ENCODE results near the gene AP3M1. TPM values are rescaled to one million over a fixed set of nuclear protein-coding genes. Genes with fewer than 3 reads are reported as not detected.
A peak's percentile ranks its signal among the peaks of the same experiment; 100 is the strongest.

Gene AP3M1
- total RNA-seq: 10 to 100 TPM; 16.2 to 22.4 (median 19.9) TPM
- long read RNA-seq, full-length matches to known transcripts: 1 of 2 reads
- long read RNA-seq, partial matches to known transcripts: 0 of 2 reads
- long read RNA-seq, other reads (novel, unspliced or antisense): 1 of 2 reads

DNA sequence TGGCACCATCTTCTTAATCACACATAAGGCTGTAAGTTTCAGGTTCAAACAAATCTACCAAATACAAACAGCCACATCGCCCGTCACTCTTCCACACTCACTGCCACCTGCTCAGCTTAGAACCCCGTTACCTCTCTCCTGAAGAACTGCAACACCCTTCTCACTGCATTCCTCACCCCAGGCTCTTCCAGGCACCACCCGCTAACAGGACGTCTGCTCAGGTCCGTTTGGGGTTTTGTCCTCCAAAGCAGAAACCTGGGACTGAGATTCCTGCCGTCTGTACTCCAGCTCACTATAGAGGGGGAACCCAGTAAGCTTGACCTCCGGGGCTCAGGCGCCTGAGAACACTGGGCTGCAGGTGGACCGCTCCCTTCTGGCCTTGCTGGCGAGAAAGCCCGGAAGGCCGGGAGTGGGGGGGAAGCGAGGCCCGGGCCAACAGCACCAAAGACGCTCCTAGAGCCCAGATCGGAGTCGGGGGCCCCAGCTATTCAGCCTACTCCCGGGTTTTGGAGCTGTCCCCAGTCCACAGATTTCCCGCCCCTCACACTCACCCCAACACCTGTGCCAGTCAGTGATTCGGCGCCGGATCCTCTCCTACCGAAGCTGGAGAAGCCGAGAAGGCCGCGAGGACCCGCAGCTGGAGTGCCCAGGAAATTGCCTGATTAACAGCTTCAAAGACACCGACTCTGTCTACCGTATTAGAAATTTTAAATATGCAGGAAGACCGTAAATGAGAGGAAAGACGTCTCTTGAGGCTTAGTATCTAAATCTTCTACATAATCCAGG is at the start of gene AP3M1:
AP3M1 (minus strand) TSS at position 625 of the 786 bp plus-strand sequence. CDS start 12,449 bp downstream, outside the sequence.
- 2% methylated on average over 24 of the region's 32 CpGs for WGBS (ENCODE audit: insufficient coverage, low coverage, low lambda C conversion rate, missing lambda C conversion rate)
- H3K27ac ChIP-seq: peak within 1 kb of the TSS; percentile 82 to 95 (median 86)
- DNase-seq (peak; percentile 86 to 90 (median 88)), ATAC-seq (peak; percentile 72 to 79 (median 76))
- no peak for TF ChIP-seq CTCF (IDR thresholded peaks at IDR 0.05)
- no peak for TF ChIP-seq POLR2A (IDR thresholded peaks at IDR 0.05)
- no peaks in the 10 kb centered on the region for H3K27me3 ChIP-seq
- peaks cover 0 to 23% (median 3%) of the 10 kb centered on the region in 4 donors for H3K4me1 ChIP-seq
- no peaks in the 10 kb centered on the region for H3K9me3 ChIP-seq
- intact Hi-C loops (cut with DNase I): no loop called here
- peak within 1 kb of the TSS; percentile 83 to 89 (median 88) for H3K4me3 ChIP-seq
- no peaks in the 10 kb centered on the region for H3K36me3 ChIP-seq

- H3K9me3 ChIP-seq: no peaks in the 10 kb centered on the region
- DNase-seq: no peak
- no peak overlapping the region for H3K27ac ChIP-seq
- H3K4me3 ChIP-seq: no peak overlapping the region
- no peaks in the 10 kb centered on the region for H3K27me3 ChIP-seq
- intact Hi-C loops (cut with DNase I): no loop called here
- ATAC-seq: no peak
- WGBS (ENCODE audit: insufficient coverage, low coverage, low lambda C conversion rate, missing lambda C conversion rate): 100% methylated on average over 4 of the region's 4 CpGs
- no peaks in the 10 kb centered on the region for H3K4me1 ChIP-seq
- peaks cover 0 to 8% (median 0%) of the 10 kb centered on the region in 4 donors for H3K36me3 ChIP-seq
- TF ChIP-seq POLR2A (IDR thresholded peaks at IDR 0.05) (no peak), CTCF (IDR thresholded peaks at IDR 0.05) (no peak)
Observed at GRCh38 chr10:74199315-74199714, 48.7 kb upstream of the AP3M1 start.

DNA sequence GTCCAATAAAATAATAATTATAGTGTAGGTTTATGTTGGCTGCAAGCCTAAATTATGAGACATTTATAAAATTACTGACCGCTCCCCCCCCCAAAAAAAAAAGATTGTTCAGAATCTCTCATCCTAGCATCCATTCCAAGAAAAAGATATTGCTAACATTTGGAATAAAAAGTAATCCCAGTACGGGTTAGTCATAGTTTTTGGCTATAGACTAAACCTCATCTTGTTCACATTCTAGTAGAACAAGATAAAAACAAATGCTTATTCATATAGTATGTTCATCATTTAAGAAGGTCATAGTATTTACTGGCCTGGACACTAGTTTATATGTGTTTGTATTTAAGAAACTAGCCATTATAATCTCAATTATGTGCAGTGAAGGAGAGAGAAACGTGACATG is 44.4 kb upstream of the AP3M1 start:
- no peak overlapping the region for H3K4me3 ChIP-seq
- intact Hi-C loops (cut with DNase I): no loop called here
- peaks cover 0 to 14% (median 7%) of the 10 kb centered on the region in 4 donors for H3K4me1 ChIP-seq
- 88% methylated on average over 3 of the region's 3 CpGs for WGBS (ENCODE audit: insufficient coverage, low coverage, low lambda C conversion rate, missing lambda C conversion rate)
- no peaks in the 10 kb centered on the region for H3K36me3 ChIP-seq
- no peak for ATAC-seq
- H3K27me3 ChIP-seq: no peaks in the 10 kb centered on the region
- no peak for TF ChIP-seq CTCF (IDR thresholded peaks at IDR 0.05)
- no peak for TF ChIP-seq POLR2A (IDR thresholded peaks at IDR 0.05)
- no peaks in the 10 kb centered on the region for H3K9me3 ChIP-seq
- no peak overlapping the region for H3K27ac ChIP-seq
- DNase-seq: no peak

DNA sequence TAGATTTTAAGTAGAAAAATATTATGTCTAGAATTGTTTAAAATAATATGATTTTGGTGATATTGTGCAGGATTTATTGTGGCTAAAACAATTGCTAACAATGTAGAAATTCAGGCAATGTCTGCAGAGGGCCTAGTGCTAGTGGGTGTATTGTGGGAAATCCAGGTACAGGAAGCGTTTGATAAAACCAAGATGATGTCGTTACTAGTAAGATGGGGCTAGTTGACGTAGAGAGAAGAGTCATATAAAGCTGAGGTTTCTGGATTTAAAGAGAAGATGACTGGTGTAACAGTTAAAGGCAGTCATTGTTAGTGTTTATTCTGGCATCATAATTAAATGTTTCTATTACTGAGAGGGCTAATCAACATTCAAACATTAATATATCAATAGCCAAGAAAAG is 43.9 kb upstream of the AP3M1 start:
- no peak overlapping the region for H3K27ac ChIP-seq
- H3K4me3 ChIP-seq: no peak overlapping the region
- peaks cover 0 to 18% (median 9%) of the 10 kb centered on the region in 4 donors for H3K4me1 ChIP-seq
- DNase-seq (no peak), ATAC-seq (no peak)
- 76% methylated on average over 3 of the region's 3 CpGs for WGBS (ENCODE audit: insufficient coverage, low coverage, low lambda C conversion rate, missing lambda C conversion rate)
- no peaks in the 10 kb centered on the region for H3K27me3 ChIP-seq
- H3K9me3 ChIP-seq: no peaks in the 10 kb centered on the region
- H3K36me3 ChIP-seq: no peaks in the 10 kb centered on the region
- TF ChIP-seq CTCF (IDR thresholded peaks at IDR 0.05) (no peak), POLR2A (IDR thresholded peaks at IDR 0.05) (no peak)
- intact Hi-C loops (cut with DNase I): no loop called here
